Transverse colon (tissue), 4 donors: ENCODE data around the gene RNF150.

Experiments
- POLR2AphosphoS5 ChIP-seq, 3 donors: sonication (generic); formaldehyde crosslinking; IDR thresholded peaks; one replicate each; pipeline ENCODE4 v1.6.1; 2016; ENCODE audit warnings: antibody characterized with exemption in 3 of 3
- TF ChIP-seq, protein P1 (sequence below), 5 experiments: fragments of 200-600 bp in 3 of 5; fragments of 450-650 bp in 2 of 5; sonication (generic) in 3 of 5; IDR thresholded peaks; 1 replicate in 2 of 5; 2 replicates in 3 of 5; pipeline ENCODE4 v1.5.1; 2016 to 2017; ENCODE audit warnings: antibody characterized with exemption in 5 of 5, inconsistent platforms in 3 of 5, mild to moderate bottlenecking in 2 of 5, moderate library complexity in 1 of 5

DNA sequence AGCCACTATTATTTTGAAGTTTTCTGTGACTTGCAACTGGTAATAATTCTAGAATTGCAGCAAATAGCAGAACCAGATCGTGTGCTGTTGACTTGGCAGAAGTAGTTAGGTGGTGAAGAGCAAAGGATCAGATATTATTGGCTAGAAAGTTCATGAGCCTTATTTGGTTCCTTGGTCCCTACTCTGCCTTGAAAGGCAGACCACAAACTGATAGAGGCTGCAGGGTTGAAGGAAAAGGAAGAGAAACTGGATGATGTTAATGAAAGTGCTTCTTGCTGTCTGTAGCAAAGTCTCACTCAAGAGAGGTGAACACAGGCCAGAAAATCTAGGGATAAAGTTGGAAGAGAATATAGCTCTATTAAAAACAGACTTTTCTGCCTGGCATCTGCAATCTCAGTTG is 41.2 kb upstream of the RNF150 start:
- TF ChIP-seq, protein P1, sequence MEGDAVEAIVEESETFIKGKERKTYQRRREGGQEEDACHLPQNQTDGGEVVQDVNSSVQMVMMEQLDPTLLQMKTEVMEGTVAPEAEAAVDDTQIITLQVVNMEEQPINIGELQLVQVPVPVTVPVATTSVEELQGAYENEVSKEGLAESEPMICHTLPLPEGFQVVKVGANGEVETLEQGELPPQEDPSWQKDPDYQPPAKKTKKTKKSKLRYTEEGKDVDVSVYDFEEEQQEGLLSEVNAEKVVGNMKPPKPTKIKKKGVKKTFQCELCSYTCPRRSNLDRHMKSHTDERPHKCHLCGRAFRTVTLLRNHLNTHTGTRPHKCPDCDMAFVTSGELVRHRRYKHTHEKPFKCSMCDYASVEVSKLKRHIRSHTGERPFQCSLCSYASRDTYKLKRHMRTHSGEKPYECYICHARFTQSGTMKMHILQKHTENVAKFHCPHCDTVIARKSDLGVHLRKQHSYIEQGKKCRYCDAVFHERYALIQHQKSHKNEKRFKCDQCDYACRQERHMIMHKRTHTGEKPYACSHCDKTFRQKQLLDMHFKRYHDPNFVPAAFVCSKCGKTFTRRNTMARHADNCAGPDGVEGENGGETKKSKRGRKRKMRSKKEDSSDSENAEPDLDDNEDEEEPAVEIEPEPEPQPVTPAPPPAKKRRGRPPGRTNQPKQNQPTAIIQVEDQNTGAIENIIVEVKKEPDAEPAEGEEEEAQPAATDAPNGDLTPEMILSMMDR (IDR thresholded peaks at IDR 0.05): no peak
- TF ChIP-seq POLR2AphosphoS5 (IDR thresholded peaks at IDR 0.05): no peak
